ENCODE results near the gene CUEDC2. TPM values are rescaled to one million over a fixed set of nuclear protein-coding genes. Genes with fewer than 3 reads are reported as not detected.

The CUEDC2 gene
- total and polyA plus RNA-seq, 2 experiments from 2014 or later, result 45.4 to 79.9 TPM

- Histone ChIP-seq H3K27ac (no peak overlapping the region), H2AFZ (no peak overlapping the region), H3K9me3 (ENCODE audit: low read depth) (no peaks in the 10 kb centered on the region), H3K4me3 (no peak overlapping the region), H3K79me2 (no peaks in the 10 kb centered on the region), H4K20me1 (ENCODE audit: insufficient read depth, poor library complexity, severe bottlenecking) (no peaks in the 10 kb centered on the region), H3K9me2 (replicated peaks; ENCODE audit: insufficient read depth) (no peaks in the 10 kb centered on the region), H3K4me1 (ENCODE audit: insufficient read depth) (no peaks in the 10 kb centered on the region), H3K36me3 (replicated peaks; ENCODE audit: insufficient read depth, low read depth) (no peaks in the 10 kb centered on the region), H3K4me2 (no peak overlapping the region), H3K27me3 (no peaks in the 10 kb centered on the region)
- WGBS (ENCODE audit: low lambda C conversion rate, missing lambda C conversion rate), result 98% methylated on average over 34 of the region's 36 CpGs
- TF ChIP-seq EZH2phosphoT487 (IDR thresholded peaks at IDR 0.05; ENCODE audit: low read depth, severe bottlenecking, unreplicated experiment), result no peak
- no peak for TF ChIP-seq CTCF (IDR thresholded peaks at IDR 0.05; ENCODE audit: poor library complexity)
- no peak for TF ChIP-seq EZH2 (IDR thresholded peaks at IDR 0.05; ENCODE audit: borderline replicate concordance)
- DNase-seq (ENCODE audit: low spot score), result no peak
Measured at GRCh38 chr10:102470579-102471546, 38.5 kb upstream of the CUEDC2 start.

- 88% methylated on average over 9 of the region's 9 CpGs for WGBS (ENCODE audit: low lambda C conversion rate, missing lambda C conversion rate)
- H4K20me1 ChIP-seq (ENCODE audit: insufficient read depth, poor library complexity, severe bottlenecking), result no peaks in the 10 kb centered on the region
- DNase-seq (ENCODE audit: low spot score), result no peak
- H3K9me3 ChIP-seq (ENCODE audit: low read depth), result no peaks in the 10 kb centered on the region
- no peaks in the 10 kb centered on the region for H3K9me2 ChIP-seq (replicated peaks; ENCODE audit: insufficient read depth)
- TF ChIP-seq EZH2 (IDR thresholded peaks at IDR 0.05; ENCODE audit: borderline replicate concordance), result no peak
- H3K79me2 ChIP-seq, result peaks cover 3% of the 10 kb centered on the region
- H3K4me1 ChIP-seq (ENCODE audit: insufficient read depth), result peaks cover 2% of the 10 kb centered on the region
- no peak overlapping the region for H3K4me3 ChIP-seq
- H3K27ac ChIP-seq, result no peak overlapping the region
- no peaks in the 10 kb centered on the region for H3K27me3 ChIP-seq
- no peak overlapping the region for H2AFZ ChIP-seq
- H3K4me2 ChIP-seq, result no peak overlapping the region
- H3K36me3 ChIP-seq (replicated peaks; ENCODE audit: insufficient read depth, low read depth), result no peaks in the 10 kb centered on the region
Measured at GRCh38 chr10:102468683-102469082, 36.3 kb upstream of the CUEDC2 start.

GRCh38 chr10:102467971-102468438 lies 35.6 kb upstream of the CUEDC2 start:
- no peaks in the 10 kb centered on the region for H3K9me3 ChIP-seq (ENCODE audit: low read depth)
- H3K79me2 ChIP-seq, result peaks cover 7% of the 10 kb centered on the region
- H3K4me1 ChIP-seq (ENCODE audit: insufficient read depth), result peaks cover 8% of the 10 kb centered on the region
- no peak overlapping the region for H3K4me2 ChIP-seq
- no peak for DNase-seq (ENCODE audit: low spot score)
- H4K20me1 ChIP-seq (ENCODE audit: insufficient read depth, poor library complexity, severe bottlenecking), result no peaks in the 10 kb centered on the region
- no peaks in the 10 kb centered on the region for H3K9me2 ChIP-seq (replicated peaks; ENCODE audit: insufficient read depth)
- H3K27me3 ChIP-seq, result no peaks in the 10 kb centered on the region
- no peak overlapping the region for H2AFZ ChIP-seq
- H3K27ac ChIP-seq, result no peak overlapping the region
- 76% methylated on average over 6 of the region's 6 CpGs for WGBS (ENCODE audit: low lambda C conversion rate, missing lambda C conversion rate)
- TF ChIP-seq EZH2phosphoT487 (IDR thresholded peaks at IDR 0.05; ENCODE audit: low read depth, severe bottlenecking, unreplicated experiment) (no peak), EZH2 (IDR thresholded peaks at IDR 0.05; ENCODE audit: borderline replicate concordance) (no peak), CTCF (IDR thresholded peaks at IDR 0.05; ENCODE audit: poor library complexity) (no peak)
- H3K4me3 ChIP-seq, result no peak overlapping the region
- no peaks in the 10 kb centered on the region for H3K36me3 ChIP-seq (replicated peaks; ENCODE audit: insufficient read depth, low read depth)

GRCh38 chr10:102467318-102467717 lies 34.9 kb upstream of the CUEDC2 start:
- H3K27me3 ChIP-seq, result no peaks in the 10 kb centered on the region
- DNase-seq (ENCODE audit: low spot score), result no peak
- H3K27ac ChIP-seq, result no peak overlapping the region
- no peak overlapping the region for H3K4me3 ChIP-seq
- no peaks in the 10 kb centered on the region for H3K9me2 ChIP-seq (replicated peaks; ENCODE audit: insufficient read depth)
- 86% methylated on average over 6 of the region's 6 CpGs for WGBS (ENCODE audit: low lambda C conversion rate, missing lambda C conversion rate)
- no peak overlapping the region for H2AFZ ChIP-seq
- no peaks in the 10 kb centered on the region for H3K9me3 ChIP-seq (ENCODE audit: low read depth)
- no peaks in the 10 kb centered on the region for H3K36me3 ChIP-seq (replicated peaks; ENCODE audit: insufficient read depth, low read depth)
- peaks cover 7% of the 10 kb centered on the region for H3K79me2 ChIP-seq
- no peaks in the 10 kb centered on the region for H4K20me1 ChIP-seq (ENCODE audit: insufficient read depth, poor library complexity, severe bottlenecking)
- peaks cover 8% of the 10 kb centered on the region for H3K4me1 ChIP-seq (ENCODE audit: insufficient read depth)
- H3K4me2 ChIP-seq, result no peak overlapping the region
- no peak for TF ChIP-seq CTCF (IDR thresholded peaks at IDR 0.05; ENCODE audit: poor library complexity)
- no peak for TF ChIP-seq EZH2phosphoT487 (IDR thresholded peaks at IDR 0.05; ENCODE audit: low read depth, severe bottlenecking, unreplicated experiment)
- no peak for TF ChIP-seq EZH2 (IDR thresholded peaks at IDR 0.05; ENCODE audit: borderline replicate concordance)

Measured in hepatocyte (in vitro differentiated cells).